Hepatic stellate cell (primary cell): Measurements from ENCODE around the gene ATRN.

Experiments
- DNase-seq: peaks from one replicate; pipeline ENCODE4 v3.0.0; 2011; ENCODE audit warnings: low spot score

Gene ATRN

DNA sequence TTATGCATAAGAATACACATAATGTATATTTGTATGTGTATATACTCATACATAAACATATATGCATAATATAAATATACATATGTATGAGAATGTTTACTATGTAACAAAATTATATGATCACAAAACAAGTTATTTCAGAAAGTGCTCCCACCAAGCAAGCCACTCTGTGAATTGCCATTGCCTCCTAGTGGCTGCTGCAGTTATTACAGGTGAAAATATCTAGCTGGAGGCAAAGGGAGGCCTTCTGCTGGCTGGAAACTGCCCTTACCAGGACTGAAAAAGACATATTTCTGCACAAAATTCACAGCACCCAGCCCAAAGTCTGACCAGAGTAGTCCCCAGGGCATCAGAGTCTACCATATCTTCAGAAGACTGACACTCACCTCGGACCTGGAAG is 225.4 kb downstream of the ATRN start:
- DNase-seq: no peak

DNA sequence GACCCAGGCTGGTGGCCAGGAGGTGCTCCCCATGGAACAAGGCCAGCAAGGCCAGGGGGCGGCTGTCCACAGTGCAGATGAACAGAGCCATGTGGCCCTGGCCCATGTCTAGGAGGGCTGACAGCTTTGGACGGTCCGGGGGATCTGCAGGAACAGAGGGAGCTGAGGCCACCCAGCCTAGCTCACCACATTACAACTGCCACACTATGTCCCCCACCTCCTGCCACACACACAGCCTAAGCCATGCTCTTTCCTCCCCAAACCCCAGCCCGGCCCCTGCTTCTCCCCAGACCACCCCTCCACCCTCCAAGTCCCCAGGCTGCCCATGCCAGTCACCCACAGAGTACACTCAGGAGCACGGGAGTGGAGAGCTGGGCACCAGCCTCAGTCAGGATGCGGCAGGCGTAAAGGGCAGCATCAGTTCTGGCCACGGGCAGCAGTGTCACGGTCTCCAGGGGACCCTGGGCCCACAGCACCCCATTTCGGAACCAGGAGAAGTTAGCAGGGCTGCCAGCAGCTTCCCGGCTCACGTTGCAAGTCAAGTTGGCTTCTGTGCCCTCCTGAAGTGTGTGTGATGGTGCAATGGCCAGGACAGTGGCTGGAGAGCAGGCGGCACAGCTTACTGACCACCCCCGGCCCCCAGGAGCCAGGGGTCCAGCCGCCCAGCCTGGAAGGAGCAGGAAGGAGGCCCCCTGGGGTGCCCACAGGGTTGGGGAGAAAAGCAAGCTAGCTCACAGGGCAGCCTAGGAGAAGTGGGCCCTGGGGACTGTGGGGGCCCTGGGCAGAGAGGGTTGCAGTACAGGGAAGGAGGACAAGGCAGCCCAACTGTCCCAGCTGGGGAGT is 226.1 kb downstream of the ATRN start:
- no peak for DNase-seq

DNA sequence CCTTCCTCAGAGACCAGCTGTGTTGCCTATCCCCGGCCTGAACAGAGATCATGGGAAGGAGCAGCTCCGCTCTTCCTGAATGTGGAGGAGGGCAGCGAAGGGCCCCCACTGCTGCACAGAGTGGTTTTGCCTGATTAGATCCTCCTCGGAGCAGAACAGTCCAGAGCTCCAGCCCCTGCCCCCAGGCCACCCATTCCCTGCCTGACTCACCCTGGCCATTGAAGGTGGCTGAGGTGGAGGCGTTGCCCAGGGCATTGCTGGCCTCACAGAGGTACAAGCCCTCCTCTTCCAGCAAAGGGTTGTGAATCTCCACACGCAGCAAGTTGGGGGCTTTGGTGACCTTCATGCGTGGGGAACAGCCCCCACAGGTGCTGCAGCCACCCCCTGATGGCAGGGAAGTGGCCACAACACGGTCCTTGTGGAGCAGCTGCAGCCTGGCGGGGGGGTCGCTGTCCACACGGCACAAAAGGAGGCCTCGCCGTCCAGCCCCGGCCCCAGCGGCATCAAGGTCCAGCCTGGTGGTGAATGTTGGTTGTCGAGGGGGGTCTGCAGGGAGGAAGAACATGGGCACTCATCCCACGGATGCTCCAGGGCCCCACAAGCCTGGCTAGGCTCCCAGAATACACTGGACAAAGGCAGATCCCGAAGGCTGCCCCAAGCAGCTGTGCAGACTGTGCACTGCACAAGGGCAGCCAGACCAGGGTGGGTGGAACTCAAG is 226.9 kb downstream of the ATRN start:
- DNase-seq: no peak

DNA sequence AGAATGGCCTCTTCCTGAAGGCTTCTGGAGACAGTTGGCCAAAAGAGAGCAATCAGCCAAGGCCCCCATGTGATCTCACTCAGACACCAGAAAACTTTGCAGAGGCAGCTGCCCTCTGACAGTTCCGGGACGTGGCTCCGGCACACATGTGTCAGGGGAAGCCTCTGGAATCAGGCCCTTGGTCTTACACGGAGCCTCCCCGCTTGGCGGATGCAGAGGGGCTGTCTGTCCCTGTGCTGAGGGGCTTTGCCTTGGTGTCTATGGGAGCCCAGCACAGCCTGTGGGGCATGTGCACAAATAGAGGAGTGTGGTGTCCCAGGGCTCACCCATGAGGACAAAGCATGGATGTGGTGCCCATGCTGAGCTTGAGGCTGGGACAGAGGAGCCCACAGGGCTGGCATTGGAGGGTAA is 227.8 kb downstream of the ATRN start:
- DNase-seq: no peak

DNA sequence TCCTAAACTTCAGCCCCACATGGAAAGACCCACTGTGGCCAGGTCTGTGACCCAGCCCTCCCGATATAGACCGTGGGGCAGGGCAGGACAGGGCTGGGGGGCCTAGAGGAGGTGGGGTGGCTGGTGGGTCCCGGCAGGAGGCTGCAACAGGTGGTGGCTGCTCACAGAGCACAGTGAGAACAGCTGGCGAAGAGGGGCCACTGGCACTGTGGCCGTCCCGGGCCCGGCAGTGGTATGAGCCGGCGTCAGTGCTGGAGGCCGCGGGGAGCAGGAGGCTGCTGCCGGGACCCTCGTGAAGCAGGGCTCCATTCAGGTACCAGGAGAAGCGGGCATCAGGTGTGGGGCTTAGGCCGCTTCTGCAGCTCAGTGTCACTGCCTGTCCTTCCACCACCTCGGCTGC is 228.2 kb downstream of the ATRN start:
- DNase-seq: no peak
